ENCODE measurements around the gene RPA3. TPM values are rescaled to one million over a fixed set of nuclear protein-coding genes. Genes with fewer than 3 reads are reported as not detected.

Gene RPA3
- polyA plus RNA-seq, 1 donor (not counting 4 experiments of a cell fraction or from before 2014, with no cell fraction given), result 51.1 TPM

- dilution Hi-C loops (cut with MboI; ENCODE audit: extremely low pct_ligation_motif_present, low sequenced_read_pairs), result no loop called here
- TF ChIP-seq, protein P1, sequence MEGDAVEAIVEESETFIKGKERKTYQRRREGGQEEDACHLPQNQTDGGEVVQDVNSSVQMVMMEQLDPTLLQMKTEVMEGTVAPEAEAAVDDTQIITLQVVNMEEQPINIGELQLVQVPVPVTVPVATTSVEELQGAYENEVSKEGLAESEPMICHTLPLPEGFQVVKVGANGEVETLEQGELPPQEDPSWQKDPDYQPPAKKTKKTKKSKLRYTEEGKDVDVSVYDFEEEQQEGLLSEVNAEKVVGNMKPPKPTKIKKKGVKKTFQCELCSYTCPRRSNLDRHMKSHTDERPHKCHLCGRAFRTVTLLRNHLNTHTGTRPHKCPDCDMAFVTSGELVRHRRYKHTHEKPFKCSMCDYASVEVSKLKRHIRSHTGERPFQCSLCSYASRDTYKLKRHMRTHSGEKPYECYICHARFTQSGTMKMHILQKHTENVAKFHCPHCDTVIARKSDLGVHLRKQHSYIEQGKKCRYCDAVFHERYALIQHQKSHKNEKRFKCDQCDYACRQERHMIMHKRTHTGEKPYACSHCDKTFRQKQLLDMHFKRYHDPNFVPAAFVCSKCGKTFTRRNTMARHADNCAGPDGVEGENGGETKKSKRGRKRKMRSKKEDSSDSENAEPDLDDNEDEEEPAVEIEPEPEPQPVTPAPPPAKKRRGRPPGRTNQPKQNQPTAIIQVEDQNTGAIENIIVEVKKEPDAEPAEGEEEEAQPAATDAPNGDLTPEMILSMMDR (optimal IDR thresholded peaks at IDR 0.05 in 1 of 3, IDR thresholded peaks at IDR 0.05 in 1 of 3, conservative IDR thresholded peaks at IDR 0.05 in 1 of 3; ENCODE audit: extremely low read depth in 1 of 3, insufficient read depth in 2 of 3, low read length in 3 of 3), result no peak
- no peak for TF ChIP-seq EZH2 (IDR thresholded peaks at IDR 0.05; ENCODE audit: low read length)
These were observed 15.0 kb downstream of the RPA3 start for GRCh38 chr7:7703427-7703826.

DNA sequence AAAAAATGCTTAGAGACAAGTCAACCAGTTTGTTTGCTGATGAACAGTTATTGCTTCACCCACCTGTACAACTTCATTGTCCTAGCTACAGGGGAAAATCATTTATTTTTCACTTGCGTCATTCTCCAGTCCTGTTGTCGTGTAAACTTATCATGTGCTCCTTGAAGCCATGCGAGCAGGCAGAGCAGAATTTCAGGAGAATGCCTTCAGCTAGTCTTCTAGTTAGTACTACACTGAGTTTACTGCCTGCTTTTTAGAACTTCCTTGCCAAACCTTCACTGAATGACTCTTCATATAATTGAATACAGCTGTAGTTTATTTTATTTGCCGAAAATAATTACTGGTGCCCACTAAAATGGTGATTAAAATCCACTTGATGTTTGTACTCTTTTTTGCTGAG lies 15.6 kb downstream of the RPA3 start:
- Histone ChIP-seq H3K36me3 (ENCODE audit: control insufficient read depth in 2 of 2, extremely low read depth in 1 of 2, insufficient read depth in 2 of 2, low read length in 2 of 2) (no peaks in the 10 kb centered on the region), H3K27me3 (ENCODE audit: control insufficient read depth, extremely low read depth, insufficient read depth, low read length) (no peaks in the 10 kb centered on the region), H3K79me2 (ENCODE audit: control insufficient read depth, insufficient read depth, low read length) (no peaks in the 10 kb centered on the region), H3K4me3 (ENCODE audit: control insufficient read depth in 2 of 3, extremely low read depth in 1 of 3, insufficient read depth in 2 of 3, low read depth in 1 of 3, low read length in 3 of 3) (no peak overlapping the region), H3K9me3 (ENCODE audit: control insufficient read depth, low read depth, low read length) (no peaks in the 10 kb centered on the region), H2AFZ (ENCODE audit: control insufficient read depth, low read length) (no peak overlapping the region), H3K9ac (ENCODE audit: control insufficient read depth, extremely low read depth, insufficient read depth, low read length) (no peak overlapping the region), H4K20me1 (ENCODE audit: control insufficient read depth, extremely low read depth, insufficient read depth, low read length) (no peaks in the 10 kb centered on the region), H3K4me2 (ENCODE audit: control insufficient read depth, extremely low read depth, insufficient read depth, low read depth, low read length) (no peak overlapping the region), H3K9me1 (ENCODE audit: control insufficient read depth, extremely low read depth, insufficient read depth, low read length) (no peaks in the 10 kb centered on the region), H3K4me1 (ENCODE audit: control insufficient read depth, extremely low read depth, insufficient read depth, low read length) (peaks cover 10% of the 10 kb centered on the region), H3K27ac (ENCODE audit: control insufficient read depth, insufficient read depth, low read length) (no peak overlapping the region)
- no peak for FAIRE-seq
- dilution Hi-C loops (cut with MboI; ENCODE audit: extremely low pct_ligation_motif_present, low sequenced_read_pairs), result no loop called here
- DNase-seq (ENCODE audit: low read depth, low spot score), result no peak
- TF ChIP-seq EZH2 (IDR thresholded peaks at IDR 0.05; ENCODE audit: low read length), result no peak
- TF ChIP-seq, protein P1 (optimal IDR thresholded peaks at IDR 0.05 in 1 of 3, IDR thresholded peaks at IDR 0.05 in 1 of 3, conservative IDR thresholded peaks at IDR 0.05 in 1 of 3; ENCODE audit: extremely low read depth in 1 of 3, insufficient read depth in 2 of 3, low read length in 3 of 3), result no peak

More at GRCh38 chr7:7703427-7703826, 15.0 kb downstream of the RPA3 start:
- Histone ChIP-seq H3K79me2 (ENCODE audit: control insufficient read depth, insufficient read depth, low read length) (no peaks in the 10 kb centered on the region), H3K27ac (ENCODE audit: control insufficient read depth, insufficient read depth, low read length) (no peak overlapping the region), H3K4me3 (ENCODE audit: control insufficient read depth in 2 of 3, extremely low read depth in 1 of 3, insufficient read depth in 2 of 3, low read depth in 1 of 3, low read length in 3 of 3) (no peak overlapping the region), H4K20me1 (ENCODE audit: control insufficient read depth, extremely low read depth, insufficient read depth, low read length) (no peaks in the 10 kb centered on the region), H2AFZ (ENCODE audit: control insufficient read depth, low read length) (no peak overlapping the region), H3K4me1 (ENCODE audit: control insufficient read depth, extremely low read depth, insufficient read depth, low read length) (peaks cover 10% of the 10 kb centered on the region), H3K4me2 (ENCODE audit: control insufficient read depth, extremely low read depth, insufficient read depth, low read depth, low read length) (no peak overlapping the region), H3K9ac (ENCODE audit: control insufficient read depth, extremely low read depth, insufficient read depth, low read length) (no peak overlapping the region), H3K36me3 (ENCODE audit: control insufficient read depth in 2 of 2, extremely low read depth in 1 of 2, insufficient read depth in 2 of 2, low read length in 2 of 2) (no peaks in the 10 kb centered on the region), H3K9me3 (ENCODE audit: control insufficient read depth, low read depth, low read length) (no peaks in the 10 kb centered on the region), H3K9me1 (ENCODE audit: control insufficient read depth, extremely low read depth, insufficient read depth, low read length) (no peaks in the 10 kb centered on the region), H3K27me3 (ENCODE audit: control insufficient read depth, extremely low read depth, insufficient read depth, low read length) (no peaks in the 10 kb centered on the region)
- DNase-seq (ENCODE audit: low read depth, low spot score) (no peak), FAIRE-seq (no peak)
